ENCODE data around the gene CD52.
"Not testable (repeated sequence)": the region's sequence is repeated elsewhere in the genome, so short reads cannot be mapped to it uniquely, and the experiment has no call there.

The CD52 gene

GRCh38 chr1:26284597-26285347, 33.0 kb upstream of the CD52 start:
- peak; percentile 85 for DNase-seq (ENCODE audit: low spot score)

- DNase-seq (ENCODE audit: low spot score) = peak; percentile 63
Observed at GRCh38 chr1:26285366-26286063, 32.2 kb upstream of the CD52 start.

- no peak for DNase-seq (ENCODE audit: low spot score)
Observed at GRCh38 chr1:26286064-26286416, 31.7 kb upstream of the CD52 start.

GRCh38 chr1:26287033-26287711, 30.6 kb upstream of the CD52 start:
- no peak for DNase-seq (ENCODE audit: low spot score)

GRCh38 chr1:26287811-26288210, 29.9 kb upstream of the CD52 start:
- no peak for DNase-seq (ENCODE audit: low spot score)

- no peak for DNase-seq (ENCODE audit: low spot score)
Observed at GRCh38 chr1:26288311-26288941, 29.3 kb upstream of the CD52 start.

- no peak for DNase-seq (ENCODE audit: low spot score)
Observed at GRCh38 chr1:26289158-26290059, 28.3 kb upstream of the CD52 start.

GRCh38 chr1:26290122-26290881, 27.5 kb upstream of the CD52 start:
- no peak for DNase-seq (ENCODE audit: low spot score)

GRCh38 chr1:26290882-26291261, 26.9 kb upstream of the CD52 start:
- no peak for DNase-seq (ENCODE audit: low spot score)

- DNase-seq (ENCODE audit: low spot score) = no peak
Observed at GRCh38 chr1:26291433-26291832, 26.3 kb upstream of the CD52 start.

- no peak for DNase-seq (ENCODE audit: low spot score)
Observed at GRCh38 chr1:26291939-26292338, 25.8 kb upstream of the CD52 start.

GRCh38 chr1:26292735-26293134, 25.0 kb upstream of the CD52 start:
- not testable (repeated sequence) for DNase-seq (ENCODE audit: low spot score)

- no peak for DNase-seq (ENCODE audit: low spot score)
Observed at GRCh38 chr1:26293911-26294463, 23.8 kb upstream of the CD52 start.

- DNase-seq (ENCODE audit: low spot score) = no peak
Observed at GRCh38 chr1:26295194-26296138, 22.3 kb upstream of the CD52 start.

GRCh38 chr1:26296340-26297056, 21.3 kb upstream of the CD52 start:
- DNase-seq (ENCODE audit: low spot score) = no peak

- DNase-seq (ENCODE audit: low spot score) = no peak
Observed at GRCh38 chr1:26297057-26297790, 20.5 kb upstream of the CD52 start.

- DNase-seq (ENCODE audit: low spot score) = no peak
Observed at GRCh38 chr1:26297791-26298124, 20.0 kb upstream of the CD52 start.

GRCh38 chr1:26300578-26301275, 17.0 kb upstream of the CD52 start:
- DNase-seq (ENCODE audit: low spot score) = no peak

Measured in D341Med (cell line).